ENCODE data around the gene GPX3.

GPX3 gene

GRCh38 chr5:151020304-151021110 is at the start of gene GPX3:
Gene GPX3, plus strand, starts transcription at chr5:151020591. Its CDS starts 64 bp downstream, at chr5:151020655.
- no peak for DNase-seq (ENCODE audit: low read depth, low spot score)

- DNase-seq (ENCODE audit: low read depth, low spot score) = no peak
These were observed 41.8 kb upstream of the GPX3 start for GRCh38 chr5:150978590-150978989.

- no peak for DNase-seq (ENCODE audit: low read depth, low spot score)
These were observed 32.6 kb upstream of the GPX3 start for GRCh38 chr5:150987746-150988145.

- no peak for DNase-seq (ENCODE audit: low read depth, low spot score)
These were observed 30.7 kb upstream of the GPX3 start for GRCh38 chr5:150989695-150990094.

- DNase-seq (ENCODE audit: low read depth, low spot score) = no peak
These were observed 27.7 kb upstream of the GPX3 start for GRCh38 chr5:150992705-150993104.

GRCh38 chr5:150993422-150993821 is 27.0 kb upstream of the GPX3 start:
- DNase-seq (ENCODE audit: low read depth, low spot score) = no peak

- no peak for DNase-seq (ENCODE audit: low read depth, low spot score)
These were observed 26.5 kb upstream of the GPX3 start for GRCh38 chr5:150993826-150994412.

- peak; percentile 33 for DNase-seq (ENCODE audit: low read depth, low spot score)
These were observed 20.5 kb upstream of the GPX3 start for GRCh38 chr5:150999704-151000442.

- DNase-seq (ENCODE audit: low read depth, low spot score) = no peak
These were observed 19.0 kb upstream of the GPX3 start for GRCh38 chr5:151001436-151001835.

GRCh38 chr5:151002250-151002649 is 18.1 kb upstream of the GPX3 start:
- DNase-seq (ENCODE audit: low read depth, low spot score) = no peak

GRCh38 chr5:151002681-151003502 is 17.5 kb upstream of the GPX3 start:
- no peak for DNase-seq (ENCODE audit: low read depth, low spot score)

- DNase-seq (ENCODE audit: low read depth, low spot score) = no peak
These were observed 16.9 kb upstream of the GPX3 start for GRCh38 chr5:151003503-151003860.

- no peak for DNase-seq (ENCODE audit: low read depth, low spot score)
These were observed 15.9 kb upstream of the GPX3 start for GRCh38 chr5:151004499-151004898.

- DNase-seq (ENCODE audit: low read depth, low spot score) = no peak
These were observed 15.0 kb upstream of the GPX3 start for GRCh38 chr5:151005187-151005949.

GRCh38 chr5:151005950-151006576 is 14.3 kb upstream of the GPX3 start:
- DNase-seq (ENCODE audit: low read depth, low spot score) = no peak

- DNase-seq (ENCODE audit: low read depth, low spot score) = no peak
These were observed 13.6 kb upstream of the GPX3 start for GRCh38 chr5:151006704-151007334.

GRCh38 chr5:151007430-151008209 is 12.8 kb upstream of the GPX3 start:
- no peak for DNase-seq (ENCODE audit: low read depth, low spot score)

- no peak for DNase-seq (ENCODE audit: low read depth, low spot score)
These were observed 12.2 kb upstream of the GPX3 start for GRCh38 chr5:151008210-151008491.

- no peak for DNase-seq (ENCODE audit: low read depth, low spot score)
These were observed 11.5 kb upstream of the GPX3 start for GRCh38 chr5:151008906-151009305.

- no peak for DNase-seq (ENCODE audit: low read depth, low spot score)
These were observed 7.5 kb upstream of the GPX3 start for GRCh38 chr5:151012862-151013261.
